Endothelial cell of umbilical vein (primary cell): Measurements from ENCODE around the gene ELK3. TPM values are rescaled to one million over a fixed set of nuclear protein-coding genes. Genes with fewer than 3 reads are reported as not detected.

ENCODE experiments used
- BruUV-seq: library from RNA; stranded (reverse); fragments of 400-500 nt; replicated peaks from 2 replicates; lab custom pipeline; 2021; lab: Mats Ljungman, UMichigan
- CTCF ChIA-PET: fragments of 300-600, 350-600 bp; sonication (Branson Sonifier 250); formaldehyde crosslinking; loops from one replicate; lab custom pipeline; 2021; ENCODE audit warnings: antibody characterized with exemption, inconsistent platforms; lab: Charles Lee
- POLR2A ChIA-PET: fragments of 300-600, 350-600 bp; sonication (Branson Sonifier 250); formaldehyde crosslinking; loops from one replicate; lab custom pipeline; 2021; ENCODE audit warnings: antibody characterized with exemption, inconsistent platforms; lab: Charles Lee
- DNase-seq: peaks from one replicate; pipeline ENCODE4 v3.0.0-alpha.2; 2011; ENCODE audit warnings: low read depth, low spot score
- FAIRE-seq: peaks from 2 replicates; lab custom pipeline; 2011; peaks lifted over from hg19 to GRCh38; lab: Jason Lieb, UNC
- H2AFZ ChIP-seq: 2 replicates; pipeline ENCODE4 v1.6.0; 2012; ENCODE audit warnings: low read depth, low read length, control low read depth, inconsistent platforms
- H3K27ac ChIP-seq: 2 replicates; pipeline ENCODE4 v1.5.1; 2011; ENCODE audit warnings: low read depth, mild to moderate bottlenecking, control low read depth, low read length, moderate library complexity; ENCODE audit not compliant: insufficient read depth
- H3K27me3 ChIP-seq, 2 experiments: 2 replicates each; pipeline versions ENCODE4 v1.6.0 to v1.6.1; 2011; ENCODE audit warnings: low read length in 2 of 2, mixed read lengths in 1 of 2; ENCODE audit not compliant: control insufficient read depth in 2 of 2, insufficient read depth in 2 of 2
- H3K36me3 ChIP-seq, 2 experiments: 2 replicates in 1 of 2; 3 replicates in 1 of 2; pipeline ENCODE4 v1.5.1; 2011; ENCODE audit warnings: low read length in 2 of 2, mild to moderate bottlenecking in 1 of 2, moderate library complexity in 1 of 2; ENCODE audit not compliant: control insufficient read depth in 2 of 2, insufficient read depth in 2 of 2; ENCODE audit errors: extremely low read depth in 1 of 2
- H3K4me1 ChIP-seq: 3 replicates; pipeline ENCODE4 v1.5.1; 2011; ENCODE audit warnings: mild to moderate bottlenecking, low read length; ENCODE audit not compliant: control insufficient read depth, insufficient read depth; ENCODE audit errors: extremely low read depth
- H3K4me2 ChIP-seq: 2 replicates; pipeline ENCODE4 v1.6.1; 2011; ENCODE audit warnings: low read length, control low read depth, mixed read lengths; ENCODE audit not compliant: insufficient read depth
- H3K4me3 ChIP-seq, 3 experiments: fragments of 200-600 bp in 1 of 3; sonication (generic), shearing (Covaris generic) in 1 of 3; replicated peaks in 1 of 3; 2 replicates each; pipeline ENCODE4 v1.5.1; 2011 to 2016; ENCODE audit warnings: control low read depth in 3 of 3, low read length in 3 of 3, mild to moderate bottlenecking in 2 of 3, inconsistent platforms in 1 of 3, low read depth in 1 of 3, moderate library complexity in 1 of 3; ENCODE audit not compliant: insufficient read depth in 1 of 3
- H3K79me2 ChIP-seq: 2 replicates; pipeline ENCODE4 v1.6.0; 2012; ENCODE audit warnings: low read length, inconsistent platforms; ENCODE audit not compliant: control insufficient read depth, insufficient read depth
- H3K9ac ChIP-seq: replicated peaks from 2 replicates; pipeline ENCODE3; 2011; ENCODE audit warnings: low read length, control low read depth; ENCODE audit not compliant: insufficient read depth; ENCODE audit errors: extremely low read depth
- H3K9me1 ChIP-seq: replicated peaks from 3 replicates; pipeline ENCODE4 v1.6.0; 2011; ENCODE audit warnings: mild to moderate bottlenecking, low read length; ENCODE audit not compliant: control insufficient read depth, insufficient read depth; ENCODE audit errors: extremely low read depth
- H3K9me3 ChIP-seq: replicated peaks from 2 replicates; pipeline ENCODE4 v1.5.1; 2012; ENCODE audit warnings: low read length, inconsistent platforms; ENCODE audit not compliant: control insufficient read depth, insufficient read depth
- H4K20me1 ChIP-seq: replicated peaks from 2 replicates; pipeline ENCODE3; 2011; ENCODE audit warnings: mild to moderate bottlenecking, low read length; ENCODE audit not compliant: control insufficient read depth, insufficient read depth; ENCODE audit errors: extremely low read depth
- CTCF ChIP-seq, 2 donors: IDR thresholded peaks; 1 replicate in 1 of 2; 2 replicates in 1 of 2; pipeline ENCODE4 v1.5.1; 2011; ENCODE audit warnings: low read length in 2 of 2, mild to moderate bottlenecking in 2 of 2, moderate library complexity in 2 of 2, control low read depth in 1 of 2, inconsistent platforms in 1 of 2, low read depth in 1 of 2; ENCODE audit not compliant: insufficient read depth in 1 of 2; ENCODE audit errors: extremely low read depth in 1 of 2
- EZH2 ChIP-seq: IDR thresholded peaks from 2 replicates; pipeline ENCODE4 v1.6.1; 2012; ENCODE audit warnings: borderline replicate concordance, low read depth, mild to moderate bottlenecking, moderate library complexity, low read length, inconsistent platforms; ENCODE audit not compliant: severe bottlenecking
- FOS ChIP-seq: IDR thresholded peaks from 2 replicates; pipeline ENCODE4 v1.6.1; 2011; ENCODE audit warnings: mild to moderate bottlenecking, low read length, moderate library complexity, borderline replicate concordance; ENCODE audit not compliant: insufficient read depth
- GATA2 ChIP-seq: IDR thresholded peaks from 2 replicates; pipeline ENCODE4 v1.7.0; 2011; ENCODE audit warnings: low read depth, mild to moderate bottlenecking, moderate library complexity, mixed read lengths, low read length; ENCODE audit not compliant: insufficient read length, insufficient read depth
- JUN ChIP-seq: IDR thresholded peaks from 2 replicates; pipeline ENCODE4 v1.6.1; 2011; ENCODE audit warnings: borderline replicate concordance, low read depth; ENCODE audit not compliant: insufficient read length, insufficient read depth
- MAX ChIP-seq: IDR thresholded peaks from 2 replicates; pipeline ENCODE4 v1.6.1; 2011; ENCODE audit not compliant: insufficient read depth, insufficient read length
- MYC ChIP-seq: IDR thresholded peaks from one replicate; pipeline ENCODE4 v1.6.1; 2011; ENCODE audit warnings: mild to moderate bottlenecking, low read depth, low read length
- POLR2A ChIP-seq: IDR thresholded peaks from 2 replicates; pipeline ENCODE4 v1.6.1; 2012; ENCODE audit warnings: low read depth, mild to moderate bottlenecking, control low read depth, low read length
- POLR2AphosphoS5 ChIP-seq: IDR thresholded peaks from 2 replicates; pipeline ENCODE4 v1.6.1; 2012; ENCODE audit warnings: low read depth, mild to moderate bottlenecking, control low read depth, low read length, moderate library complexity; ENCODE audit not compliant: insufficient read depth
- dilution Hi-C: fragments of 300-500 bp; cut with MboI; formaldehyde crosslinking; loops from one replicate; pipeline ENCODE4 v1.15.0; 2019; ENCODE audit warnings: low sequenced_read_pairs; ENCODE audit not compliant: extremely low pct_ligation_motif_present
- intact Hi-C: fragments of 100-400 bp; cut with micrococcal nuclease; formaldehyde crosslinking; loops from one replicate; pipeline ENCODE4 v1.10.0; 2022
- polyA plus RNA-seq, 4 experiments: library from polyadenylated mRNA; depleted of rRNA in 3 of 4; stranded (reverse) in 3 of 4; unstranded in 1 of 4; fragments of >200 nt; gene quantifications; 2 replicates each; pipeline versions ENCODE4 v1.2.1 to v1.2.3, GENCODE V29; 2011 to 2012; ENCODE audit warnings: missing spikeins in 1 of 4
- total RNA-seq: library from RNA; stranded (reverse); gene quantifications from 2 replicates; pipeline ENCODE4 v1.2.3, GENCODE V29; 2021

The ELK3 gene
- total and polyA plus RNA-seq, 2 donors (not counting 3 experiments of a cell fraction or from before 2014, with no cell fraction given), result 64.8 to 132 TPM

GRCh38 chr12:96177013-96177412 lies 17.2 kb upstream of the ELK3 start:
- Histone ChIP-seq H4K20me1 (no peaks in the 10 kb centered on the region), H3K27ac (peak overlapping the region; percentile 2), H3K79me2 (no peaks in the 10 kb centered on the region), H3K36me3 (no peaks in the 10 kb centered on the region), H3K9me1 (no peaks in the 10 kb centered on the region), H3K9ac (no peak overlapping the region), H3K9me3 (no peaks in the 10 kb centered on the region), H3K4me2 (no peak overlapping the region), H2AFZ (no peak overlapping the region), H3K27me3 (no peaks in the 10 kb centered on the region), H3K4me1 (peaks cover 14% of the 10 kb centered on the region), H3K4me3 (no peak overlapping the region)
- no TSS peak for BruUV-seq
- TF ChIP-seq EZH2 (no peak), MAX (no peak), GATA2 (peak; percentile 82), FOS (peak; percentile 99), POLR2A (no peak), JUN (peak; percentile 73), CTCF (IDR thresholded peaks at IDR 0.05; ENCODE audit: extremely low read depth in 1 of 2, insufficient read depth in 1 of 2, low read depth in 1 of 2, low read length in 2 of 2) (no peak), POLR2AphosphoS5 (peak; percentile 85), MYC (no peak)
- FAIRE-seq (peak; percentile 98), DNase-seq (peak; percentile 91)
- ChIA-PET POLR2A (interaction anchor here (0.7 kb wide), 1 partner anchor 9 kb away, joined by 3 read pairs; no protein-coding TSS in a partner anchor), CTCF (interaction anchor here (0.7 to 1.9 kb wide), 9 partner anchors 10 to 81 kb away, joined by 3 to 10 read pairs (median 4); no protein-coding TSS in a partner anchor)
- intact Hi-C loops, result loop anchor here (2.0 kb wide), 1 partner anchor 18 kb away; the partner anchor contains the start of gene ELK3
- dilution Hi-C loops, result no loop called here
